HG03565 (cell line): ENCODE results near the gene ZNF354C.
"Not testable (repeated sequence)": the region's sequence is repeated elsewhere in the genome, so short reads cannot be mapped to it uniquely, and the experiment has no call there.

Experiments used
- ATAC-seq: cut with Tn5 transposase; IDR thresholded peaks from one replicate; pipeline ENCODE4 v1.9.1; 2021; ENCODE audit warnings: mild to moderate bottlenecking, moderate library complexity; ENCODE audit not compliant: unreplicated experiment

Gene ZNF354C

DNA sequence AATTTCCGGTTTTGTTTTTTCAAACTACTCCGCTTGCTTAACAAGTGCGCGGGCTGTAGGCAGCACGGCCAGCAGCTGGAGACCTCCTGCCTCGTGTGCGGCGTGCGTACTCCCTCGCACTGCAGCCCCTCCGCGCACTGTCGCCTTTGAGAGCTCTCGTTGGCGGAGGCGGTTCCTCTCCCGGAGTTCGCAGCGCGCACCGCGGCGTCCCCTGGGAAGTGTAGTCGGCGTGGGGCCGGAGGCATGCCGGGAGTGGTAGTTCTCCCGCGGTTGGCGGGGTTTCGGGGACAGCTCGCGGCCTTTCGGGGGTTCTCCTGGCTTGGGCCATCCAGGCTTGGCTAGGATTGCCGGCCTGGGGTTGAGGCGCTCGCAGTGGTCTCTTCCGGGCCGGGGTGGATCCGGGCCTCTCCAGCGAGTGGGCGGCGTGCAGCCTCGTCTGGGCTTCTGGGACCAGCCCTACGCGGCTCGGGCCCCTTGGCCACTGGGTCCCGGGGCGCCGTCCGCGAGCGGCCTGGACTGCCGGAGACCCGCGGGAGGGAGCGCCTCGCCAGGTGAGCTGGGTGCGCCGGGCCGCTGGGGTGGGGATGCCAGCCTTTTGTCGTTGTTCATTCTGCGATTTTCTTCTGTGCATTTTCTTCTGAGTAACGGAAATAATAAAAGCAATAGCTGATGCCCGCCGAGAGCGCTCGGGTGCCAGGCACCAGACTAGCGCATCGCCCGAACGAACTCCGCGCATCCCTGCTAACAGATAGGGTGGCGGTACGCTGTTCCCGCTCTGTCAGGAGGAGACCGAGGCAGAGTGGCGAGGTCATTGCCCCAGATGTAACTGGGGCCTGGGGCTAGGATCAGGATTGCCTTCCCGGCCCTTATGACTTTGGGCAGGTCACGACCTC is at the start of gene ZNF354C:
TSS of gene ZNF354C (plus strand) at position 258 of the 893 bp plus-strand sequence. CDS start 1,696 bp downstream, outside the sequence.
- ATAC-seq, result no peak

GRCh38 chr5:179023528-179024189 is 36.5 kb upstream of the ZNF354C start, which contains the start of gene ZNF879:
Gene ZNF879, plus strand, starts transcription at chr5:179023804. Its CDS starts 1,201 bp downstream, at chr5:179025005.
- ATAC-seq, result peak; percentile 84

DNA sequence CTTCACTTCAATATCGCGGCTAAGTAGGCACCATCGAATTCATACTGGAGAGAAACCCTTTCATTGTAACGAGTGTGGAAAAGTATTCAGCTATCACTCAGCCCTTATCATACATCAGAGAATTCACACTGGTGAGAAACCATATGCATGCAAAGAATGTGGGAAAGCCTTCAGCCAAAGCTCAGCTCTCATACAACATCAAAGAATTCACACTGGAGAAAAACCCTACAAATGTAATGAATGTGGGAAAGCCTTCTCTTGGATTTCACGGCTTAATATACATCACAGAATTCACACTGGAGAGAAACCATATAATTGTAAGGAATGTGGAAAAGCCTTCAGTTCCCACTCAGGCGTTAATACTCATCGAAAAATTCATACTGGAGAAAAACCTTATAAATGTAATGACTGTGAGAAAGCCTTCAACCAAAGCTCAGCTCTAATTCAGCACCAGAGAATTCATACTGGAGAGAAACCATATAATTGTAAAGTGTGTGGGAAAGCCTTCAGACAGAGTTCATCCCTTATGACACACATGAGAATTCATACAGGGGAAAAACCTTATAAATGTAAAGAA is 27.1 kb upstream of the ZNF354C start:
- no peak for ATAC-seq

GRCh38 chr5:179044765-179045164 is 15.4 kb upstream of the ZNF354C start:
- ATAC-seq, result no peak

- ATAC-seq, result no peak
These were observed 8.4 kb upstream of the ZNF354C start for GRCh38 chr5:179051784-179052183.

DNA sequence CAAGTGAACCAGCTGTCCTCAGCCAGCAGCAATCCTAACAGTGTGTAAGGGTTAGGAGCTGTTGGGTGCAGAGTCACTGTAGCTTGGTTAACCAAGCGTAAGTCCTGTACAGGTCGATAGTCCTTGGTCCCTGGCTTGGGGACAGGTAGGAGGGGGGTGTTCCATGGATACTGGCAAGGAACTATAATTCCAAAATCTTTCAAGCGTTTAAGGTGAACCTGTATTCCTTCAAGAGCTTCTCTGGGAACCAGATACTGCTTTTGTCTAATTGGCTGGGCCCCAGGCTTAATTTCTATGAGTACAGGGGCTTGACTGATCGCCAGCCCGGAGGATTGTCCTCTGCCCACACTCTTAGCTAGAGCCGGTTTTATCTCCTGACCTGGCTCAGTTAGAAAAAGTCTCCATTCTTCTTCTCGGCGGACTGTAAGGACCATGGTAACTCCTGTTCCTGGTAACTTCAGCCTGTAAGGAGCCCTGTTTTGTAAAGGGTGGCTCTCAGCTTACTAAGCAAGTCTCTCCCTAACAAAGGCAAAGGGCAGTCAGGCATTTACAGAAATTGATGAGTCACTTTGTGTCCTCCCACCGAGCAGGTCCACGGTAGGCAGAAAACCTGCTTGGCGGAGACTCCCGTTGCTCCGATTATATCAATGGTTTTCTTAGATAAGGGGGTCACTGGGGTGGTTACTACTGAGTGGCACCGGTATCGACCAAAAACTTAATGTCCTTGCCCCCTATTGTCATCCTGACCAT is 6.0 kb upstream of the ZNF354C start:
- ATAC-seq, result no peak

DNA sequence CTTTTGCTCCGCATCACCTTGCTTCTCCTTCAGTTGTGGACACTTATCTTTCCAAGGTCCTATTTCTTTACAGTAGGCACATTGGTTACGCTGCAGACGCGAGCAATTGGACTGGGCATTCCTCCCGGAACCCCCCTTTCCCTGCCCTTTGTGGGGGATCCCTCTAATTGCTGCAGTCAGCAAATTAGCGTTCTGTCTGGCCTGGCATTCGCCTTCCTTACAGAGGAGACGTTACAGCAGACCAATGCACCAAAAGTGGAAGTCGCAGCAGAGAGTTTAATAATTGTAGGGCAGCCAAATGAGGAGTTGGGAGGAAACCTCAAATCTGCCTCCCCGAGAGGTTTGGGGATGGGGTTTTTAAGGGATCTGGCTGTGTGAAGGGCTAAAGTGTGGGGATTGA is 5.3 kb upstream of the ZNF354C start:
- ATAC-seq, result no peak

DNA sequence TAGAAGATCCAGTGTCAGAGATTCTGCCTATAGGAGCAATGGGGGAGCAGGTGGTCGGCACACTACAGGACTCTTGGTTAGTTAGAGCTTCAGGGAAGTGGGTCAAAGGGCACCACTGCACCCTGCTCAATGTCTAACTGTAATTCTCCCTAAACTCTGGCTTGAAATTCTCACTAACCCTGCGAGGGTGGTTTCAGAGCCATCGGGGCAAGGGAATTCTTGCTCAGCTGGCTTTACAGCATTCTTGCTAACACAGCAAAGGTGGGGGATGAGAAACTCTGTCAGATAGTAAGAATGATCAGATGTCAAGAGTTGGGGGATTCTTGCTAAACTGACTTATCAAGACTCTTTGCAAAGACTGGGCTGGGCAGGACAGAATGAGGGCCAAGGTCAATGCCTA is 4.7 kb upstream of the ZNF354C start:
- no peak for ATAC-seq

- no peak for ATAC-seq
These were observed 4.3 kb upstream of the ZNF354C start for GRCh38 chr5:179055841-179056240.

DNA sequence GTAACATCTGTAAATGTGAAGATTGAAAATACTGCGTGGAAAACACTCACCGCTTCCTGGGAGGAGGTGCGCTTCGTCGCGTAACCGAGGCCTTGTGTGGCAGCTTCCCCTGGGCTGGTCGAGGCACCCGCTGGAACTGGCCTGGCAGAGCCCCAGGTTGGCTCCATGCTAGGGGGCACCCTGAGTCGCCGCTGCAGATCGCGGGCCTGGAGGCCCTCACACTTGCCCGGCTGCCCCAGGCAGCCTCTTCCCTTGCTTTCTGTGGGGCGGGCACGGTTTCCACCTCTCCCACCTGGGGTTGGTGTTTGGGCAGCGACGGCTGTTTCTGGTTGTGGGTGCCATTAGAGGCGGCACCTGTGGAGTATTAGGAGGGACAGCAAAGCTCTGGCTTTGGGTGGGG is 852 bp downstream of the ZNF354C start:
- no peak for ATAC-seq

DNA sequence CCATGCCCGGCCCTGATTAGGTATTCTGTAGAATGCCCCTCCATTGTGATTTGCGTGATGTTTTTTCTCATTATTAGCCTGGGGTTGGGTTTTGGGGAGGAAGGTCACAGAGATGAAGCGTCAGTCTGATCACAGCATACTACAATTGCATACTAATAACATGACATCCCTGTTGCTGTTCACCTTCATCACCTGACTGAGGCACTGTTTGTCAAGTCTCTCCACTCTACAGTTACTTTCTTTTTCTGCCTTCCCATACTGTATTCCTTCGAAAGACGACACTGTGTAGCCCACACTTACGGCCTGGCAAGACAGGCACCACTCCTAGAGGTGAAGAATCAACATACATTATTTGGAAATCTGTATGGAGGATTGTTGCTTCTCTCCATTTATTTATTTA is 5.5 kb downstream of the ZNF354C start:
- no peak for ATAC-seq

DNA sequence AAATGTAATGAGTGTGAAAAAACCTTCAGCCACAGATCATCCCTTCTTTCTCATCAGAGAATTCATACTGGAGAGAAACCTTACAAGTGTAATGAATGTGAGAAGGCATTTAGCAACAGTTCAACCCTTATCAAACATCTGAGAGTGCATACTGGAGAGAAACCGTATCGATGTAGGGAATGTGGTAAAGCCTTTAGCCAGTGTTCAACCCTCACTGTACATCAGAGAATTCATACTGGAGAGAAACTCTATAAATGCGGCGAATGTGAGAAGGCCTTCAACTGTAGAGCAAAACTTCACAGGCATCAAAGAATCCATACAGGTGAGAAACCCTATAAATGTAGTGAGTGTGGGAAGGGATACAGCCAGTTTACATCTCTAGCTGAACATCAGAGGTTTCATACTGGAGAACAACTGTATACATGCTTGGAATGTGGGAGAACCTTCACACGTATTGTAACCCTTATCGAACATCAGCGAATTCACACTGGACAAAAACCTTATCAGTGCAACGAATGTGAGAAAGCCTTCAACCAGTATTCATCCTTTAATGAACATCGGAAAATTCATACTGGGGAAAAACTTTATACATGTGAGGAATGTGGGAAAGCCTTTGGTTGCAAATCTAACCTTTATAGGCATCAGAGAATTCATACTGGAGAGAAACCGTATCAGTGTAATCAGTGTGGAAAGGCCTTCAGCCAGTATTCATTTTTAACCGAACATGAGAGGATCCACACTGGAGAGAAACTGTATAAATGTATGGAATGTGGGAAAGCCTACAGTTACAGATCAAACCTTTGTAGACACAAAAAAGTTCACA is 19.2 kb downstream of the ZNF354C start:
- no peak for ATAC-seq

DNA sequence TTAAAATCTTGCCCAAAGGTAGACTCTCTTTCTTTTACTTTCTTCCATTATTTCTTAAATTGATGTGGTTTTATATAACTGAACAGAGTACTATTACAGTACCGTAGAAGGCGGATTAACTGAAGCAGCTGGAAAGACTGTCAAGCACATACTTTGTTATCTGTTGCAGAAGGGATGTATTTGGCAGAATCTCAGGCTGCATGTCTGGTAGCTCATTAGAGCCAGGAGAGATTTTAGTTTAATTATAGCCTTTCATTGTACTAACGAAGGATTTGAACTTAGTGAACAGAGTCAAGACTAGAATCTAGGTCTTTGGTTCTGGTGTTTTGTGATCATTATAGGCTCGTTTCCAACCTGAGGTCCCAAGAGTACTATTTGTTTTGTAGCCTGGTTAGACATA is 20.6 kb downstream of the ZNF354C start:
- ATAC-seq, result no peak

DNA sequence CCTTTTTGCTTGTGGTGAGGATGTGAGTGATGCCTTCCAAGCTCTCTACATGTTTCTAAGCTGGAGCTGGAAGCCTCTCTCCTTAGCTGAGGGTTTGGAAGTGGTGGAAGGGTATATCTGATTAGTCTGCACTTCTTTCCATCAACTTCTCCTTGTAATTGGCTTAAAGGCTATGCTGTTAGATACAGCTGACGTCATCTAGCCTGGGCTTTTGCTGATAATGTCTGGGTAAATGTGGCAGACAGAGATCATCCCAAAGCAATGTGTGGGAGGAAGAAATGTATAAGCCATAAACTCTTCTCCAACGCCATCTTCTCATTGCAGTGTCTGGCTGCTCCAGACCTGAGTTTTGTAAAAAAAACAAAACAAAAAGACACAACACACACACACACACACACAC is 29.3 kb downstream of the ZNF354C start:
- no peak for ATAC-seq

GRCh38 chr5:179101282-179101681 is 41.1 kb downstream of the ZNF354C start:
- not testable (repeated sequence) for ATAC-seq

- no peak for ATAC-seq
These were observed 50.4 kb downstream of the ZNF354C start for GRCh38 chr5:179110528-179110927.

DNA sequence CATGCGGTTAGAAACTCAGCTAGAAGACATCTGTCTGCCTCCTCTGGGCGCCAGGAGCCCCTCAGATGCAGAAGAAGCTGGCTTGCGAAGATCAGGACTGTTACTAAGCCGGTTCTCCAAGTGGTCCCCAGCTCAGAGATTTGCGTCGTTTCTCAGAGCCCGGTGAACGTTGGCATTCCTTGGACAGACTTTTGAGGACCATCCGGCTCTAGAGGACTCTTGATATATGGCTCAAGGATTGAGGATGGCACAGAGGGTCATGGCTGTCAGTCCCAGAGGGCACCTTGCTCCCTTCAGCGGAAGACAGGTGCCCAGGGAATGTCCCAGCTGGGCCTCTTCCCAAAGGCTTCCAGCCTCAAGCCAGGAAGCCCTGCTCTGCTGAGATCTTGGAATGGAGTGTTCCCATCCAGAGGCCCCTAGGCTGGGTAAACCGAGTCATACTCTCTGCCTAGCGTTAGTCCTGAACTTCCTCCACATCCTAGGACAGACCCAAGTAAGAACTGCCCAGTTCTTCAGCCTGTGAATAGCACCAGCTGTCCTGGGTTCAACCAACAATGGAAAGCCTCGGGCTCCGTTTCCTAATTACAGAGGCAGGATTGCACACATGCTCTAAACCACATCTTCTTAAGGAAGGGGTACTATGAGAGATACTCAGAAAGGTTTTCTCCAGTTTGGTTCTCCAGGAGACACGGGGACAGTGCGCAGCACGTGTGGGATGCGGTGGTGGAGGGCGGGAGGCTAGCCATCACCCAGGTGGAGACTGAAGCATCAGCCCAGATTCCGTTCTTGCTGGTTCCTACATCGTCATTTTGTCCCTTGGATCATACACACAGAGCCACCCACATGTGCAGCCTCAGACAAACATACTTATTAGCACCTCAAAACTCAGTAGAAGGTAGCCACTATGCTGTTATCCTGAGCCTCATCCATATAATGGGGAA is 51.4 kb downstream of the ZNF354C start:
- no peak for ATAC-seq

DNA sequence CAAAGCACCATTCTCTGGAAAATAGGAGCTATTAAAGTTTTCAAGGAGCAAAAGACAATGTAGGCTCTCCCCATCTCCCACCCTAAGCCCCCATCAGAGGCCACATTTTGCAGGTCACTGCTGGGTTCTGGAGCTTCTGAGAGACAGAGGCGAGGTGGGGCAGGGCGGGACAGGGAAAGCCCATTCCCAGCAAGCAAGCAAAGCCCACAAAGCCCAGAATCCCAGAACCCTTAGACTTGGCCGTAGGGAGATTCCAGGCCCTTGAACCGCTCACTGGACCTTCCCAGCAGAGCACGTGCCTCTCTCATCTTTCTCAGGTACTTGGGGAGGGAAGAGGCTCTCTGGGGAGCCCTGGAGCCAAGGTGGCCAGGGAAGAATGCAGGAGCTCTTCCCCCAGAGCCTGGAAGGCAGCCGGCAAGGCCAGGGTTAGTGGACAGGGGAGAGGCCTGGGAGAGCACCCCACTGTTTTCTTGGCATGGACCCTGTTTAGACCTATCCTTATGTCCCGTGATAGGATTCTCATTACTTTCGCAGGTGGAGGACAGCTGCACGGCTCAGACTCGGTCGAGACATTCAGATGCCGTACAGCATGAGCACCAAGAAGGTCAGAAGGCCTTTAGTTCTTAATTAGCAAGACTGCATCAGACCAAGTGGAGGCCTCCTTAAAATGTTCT is 52.4 kb downstream of the ZNF354C start:
- ATAC-seq, result no peak

- no peak for ATAC-seq
These were observed 53.0 kb downstream of the ZNF354C start for GRCh38 chr5:179113143-179113530.
